Measurements from ENCODE around the gene GFPT2. TPM values are rescaled to one million over a fixed set of nuclear protein-coding genes. Genes with fewer than 3 reads are reported as not detected.

GFPT2 gene
- total RNA-seq, 4 donors from 2014 or later = 5.5 to 15.6 (median 6.4) TPM; not detected in 1

DNA sequence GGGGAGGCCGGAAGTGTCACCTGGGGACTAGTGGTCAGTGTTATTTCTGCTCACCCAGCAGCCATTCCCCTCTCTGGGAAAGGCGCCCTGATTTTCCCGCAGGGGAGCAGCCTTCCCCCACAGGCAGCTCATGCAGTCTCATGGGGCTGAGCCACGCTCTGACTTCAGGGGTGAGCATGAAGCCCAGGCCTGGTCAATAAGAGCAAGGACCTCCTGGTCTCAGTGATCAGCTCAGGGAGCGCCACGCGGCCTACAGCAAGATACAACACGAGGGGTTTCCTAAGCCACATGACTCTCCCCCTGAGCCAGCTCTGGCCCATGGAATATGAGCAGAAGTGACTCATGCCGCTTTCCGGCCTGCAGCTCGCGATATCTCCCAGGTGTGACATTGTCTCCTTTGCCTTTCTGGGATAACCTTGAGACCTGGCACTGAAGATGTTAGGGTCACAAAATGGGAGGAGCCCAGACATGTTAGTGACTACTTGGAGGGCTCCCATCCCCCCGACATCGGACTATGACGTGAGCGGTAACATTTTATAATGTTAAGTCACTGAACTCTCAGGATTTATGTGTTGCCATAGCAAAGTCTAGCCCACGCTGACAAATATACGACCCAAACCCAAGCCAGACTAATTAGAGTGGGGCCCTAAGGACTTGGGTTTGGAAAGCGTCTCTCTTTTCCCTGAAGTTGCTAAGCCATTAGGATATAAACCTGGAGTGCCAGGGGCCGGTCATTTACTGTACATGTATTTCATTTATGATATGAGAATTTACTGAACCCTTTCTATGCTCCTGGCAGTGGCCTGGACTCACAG is 46.5 kb upstream of the GFPT2 start:
- Histone ChIP-seq H3K4me3 (no peak overlapping the region), H3K4me1 (no peaks in the 10 kb centered on the region), H3K9me3 (no peaks in the 10 kb centered on the region), H3K36me3 (no peaks in the 10 kb centered on the region), H3K27me3 (peaks cover 0 to 6% (median 0%) of the 10 kb centered on the region in 4 donors), H3K27ac (no peak overlapping the region)
- intact Hi-C loops (cut with DNase I) = no loop called here
- WGBS, 2 donors = 80 to 90% methylated on average over 10 to 17 of the region's 20 CpGs
- no peak for DNase-seq
- TF ChIP-seq, protein P1, sequence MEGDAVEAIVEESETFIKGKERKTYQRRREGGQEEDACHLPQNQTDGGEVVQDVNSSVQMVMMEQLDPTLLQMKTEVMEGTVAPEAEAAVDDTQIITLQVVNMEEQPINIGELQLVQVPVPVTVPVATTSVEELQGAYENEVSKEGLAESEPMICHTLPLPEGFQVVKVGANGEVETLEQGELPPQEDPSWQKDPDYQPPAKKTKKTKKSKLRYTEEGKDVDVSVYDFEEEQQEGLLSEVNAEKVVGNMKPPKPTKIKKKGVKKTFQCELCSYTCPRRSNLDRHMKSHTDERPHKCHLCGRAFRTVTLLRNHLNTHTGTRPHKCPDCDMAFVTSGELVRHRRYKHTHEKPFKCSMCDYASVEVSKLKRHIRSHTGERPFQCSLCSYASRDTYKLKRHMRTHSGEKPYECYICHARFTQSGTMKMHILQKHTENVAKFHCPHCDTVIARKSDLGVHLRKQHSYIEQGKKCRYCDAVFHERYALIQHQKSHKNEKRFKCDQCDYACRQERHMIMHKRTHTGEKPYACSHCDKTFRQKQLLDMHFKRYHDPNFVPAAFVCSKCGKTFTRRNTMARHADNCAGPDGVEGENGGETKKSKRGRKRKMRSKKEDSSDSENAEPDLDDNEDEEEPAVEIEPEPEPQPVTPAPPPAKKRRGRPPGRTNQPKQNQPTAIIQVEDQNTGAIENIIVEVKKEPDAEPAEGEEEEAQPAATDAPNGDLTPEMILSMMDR (IDR thresholded peaks at IDR 0.05) = no peak
- no peak for TF ChIP-seq POLR2A (IDR thresholded peaks at IDR 0.05)

DNA sequence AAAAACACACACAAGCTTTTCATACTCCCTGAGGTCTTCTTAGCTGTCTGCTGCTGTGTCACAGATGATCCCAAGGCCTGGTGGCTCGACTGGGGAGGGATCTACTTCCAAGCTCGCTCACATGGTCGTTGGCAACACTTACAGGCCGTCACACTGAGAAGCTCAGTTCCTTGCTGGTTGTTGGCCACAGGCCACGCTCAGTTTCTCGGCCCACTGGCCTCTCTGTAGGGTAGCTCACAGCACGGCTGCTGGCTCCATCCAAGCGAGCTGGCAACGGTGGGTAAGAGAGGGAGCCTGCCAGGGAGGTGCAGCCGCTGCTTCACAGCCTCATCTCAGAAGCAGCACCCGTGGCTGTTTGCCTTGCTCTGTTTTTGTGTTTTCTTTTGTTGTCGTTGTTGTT is 43.8 kb upstream of the GFPT2 start:
- 65 to 69% methylated on average over 7 to 10 of the region's 12 CpGs for WGBS, 2 donors
- no peaks in the 10 kb centered on the region for H3K36me3 ChIP-seq
- TF ChIP-seq, protein P1 (IDR thresholded peaks at IDR 0.05) = no peak
- TF ChIP-seq POLR2A (IDR thresholded peaks at IDR 0.05) = no peak
- H3K4me1 ChIP-seq = no peaks in the 10 kb centered on the region
- H3K27me3 ChIP-seq = no peaks in the 10 kb centered on the region
- intact Hi-C loops (cut with DNase I) = no loop called here
- no peak overlapping the region for H3K4me3 ChIP-seq
- H3K9me3 ChIP-seq = no peaks in the 10 kb centered on the region
- H3K27ac ChIP-seq = no peak overlapping the region
- no peak for DNase-seq

DNA sequence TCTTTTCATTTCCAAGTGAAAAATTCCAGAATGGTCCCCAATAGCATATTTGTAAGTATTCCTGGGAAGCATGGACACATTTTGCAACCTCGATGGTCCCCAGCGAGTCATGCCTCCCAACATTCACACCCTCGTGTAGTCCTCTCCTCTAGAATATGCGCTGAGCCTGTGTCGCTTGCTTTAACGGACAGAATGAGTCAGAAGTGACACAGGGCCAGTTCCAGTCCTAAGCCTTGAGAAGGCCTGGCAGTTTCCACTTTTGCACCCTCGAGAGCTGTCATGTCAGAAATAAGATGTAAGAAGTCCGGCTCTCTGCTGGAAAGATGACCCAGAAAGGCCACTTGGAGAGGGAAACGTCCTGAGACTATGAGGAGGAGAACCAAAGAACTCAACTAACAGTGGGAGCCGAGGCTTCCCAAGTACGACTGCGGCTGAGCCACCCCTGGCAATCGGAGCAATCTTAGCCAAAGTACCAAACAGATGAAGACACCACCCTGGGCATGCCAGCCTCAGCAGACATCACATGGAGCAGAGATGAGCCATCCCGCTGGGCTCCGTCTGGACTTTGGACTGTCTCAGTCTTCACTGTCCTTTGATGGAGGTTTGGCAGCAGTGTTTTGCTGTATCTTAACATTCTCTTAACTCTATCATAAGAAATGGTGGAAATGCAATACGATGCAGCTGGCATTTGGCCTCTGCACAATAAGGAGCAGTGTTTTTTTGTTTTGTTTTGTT is 42.6 kb upstream of the GFPT2 start:
- no peaks in the 10 kb centered on the region for H3K4me1 ChIP-seq
- H3K36me3 ChIP-seq = no peaks in the 10 kb centered on the region
- H3K4me3 ChIP-seq = no peak overlapping the region
- no peaks in the 10 kb centered on the region for H3K27me3 ChIP-seq
- WGBS, 2 donors = 71 to 76% methylated on average over 15 to 16 of the region's 16 CpGs
- no peaks in the 10 kb centered on the region for H3K9me3 ChIP-seq
- intact Hi-C loops (cut with DNase I) = no loop called here
- TF ChIP-seq, protein P1 (IDR thresholded peaks at IDR 0.05) = no peak
- no peak for TF ChIP-seq POLR2A (IDR thresholded peaks at IDR 0.05)
- DNase-seq = no peak
- H3K27ac ChIP-seq = no peak overlapping the region

DNA sequence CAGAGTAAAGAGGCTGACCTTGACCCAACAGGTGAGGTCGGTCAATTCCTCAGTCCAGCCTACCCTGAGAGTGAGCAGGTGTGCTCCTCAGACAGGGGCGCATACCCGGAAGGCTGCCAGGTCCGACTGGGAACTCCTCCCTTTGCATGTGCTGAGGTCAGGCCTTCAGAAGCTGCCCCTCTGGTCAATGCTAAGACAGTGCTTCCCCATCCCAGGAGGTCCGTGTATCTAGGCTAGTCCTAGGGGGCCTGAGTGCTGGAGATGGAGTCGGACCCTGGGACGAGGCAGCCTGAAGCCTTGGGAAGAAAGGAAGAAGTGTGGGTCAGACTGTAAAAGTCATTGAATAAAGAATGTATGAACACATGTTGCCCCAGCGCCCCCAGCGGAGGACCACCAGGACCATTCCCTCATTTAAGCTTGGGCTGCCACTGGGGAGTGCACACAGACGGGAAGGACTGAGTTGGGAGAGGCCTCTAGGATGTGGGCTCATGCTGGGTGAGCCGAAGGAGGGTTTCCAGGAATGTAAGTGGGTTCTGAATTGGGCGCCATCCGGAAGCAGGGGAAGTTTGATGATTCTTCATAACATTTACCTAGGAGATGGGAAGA is 41.0 kb upstream of the GFPT2 start:
- Histone ChIP-seq H3K36me3 (no peaks in the 10 kb centered on the region), H3K4me1 (no peaks in the 10 kb centered on the region), H3K9me3 (no peaks in the 10 kb centered on the region), H3K4me3 (no peak overlapping the region), H3K27me3 (no peaks in the 10 kb centered on the region), H3K27ac (no peak overlapping the region)
- WGBS, 2 donors = 84 to 85% methylated on average over 8 to 13 of the region's 13 CpGs
- no peak for DNase-seq
- intact Hi-C loops (cut with DNase I) = no loop called here
- no peak for TF ChIP-seq POLR2A (IDR thresholded peaks at IDR 0.05)
- TF ChIP-seq, protein P1 (IDR thresholded peaks at IDR 0.05) = no peak

DNA sequence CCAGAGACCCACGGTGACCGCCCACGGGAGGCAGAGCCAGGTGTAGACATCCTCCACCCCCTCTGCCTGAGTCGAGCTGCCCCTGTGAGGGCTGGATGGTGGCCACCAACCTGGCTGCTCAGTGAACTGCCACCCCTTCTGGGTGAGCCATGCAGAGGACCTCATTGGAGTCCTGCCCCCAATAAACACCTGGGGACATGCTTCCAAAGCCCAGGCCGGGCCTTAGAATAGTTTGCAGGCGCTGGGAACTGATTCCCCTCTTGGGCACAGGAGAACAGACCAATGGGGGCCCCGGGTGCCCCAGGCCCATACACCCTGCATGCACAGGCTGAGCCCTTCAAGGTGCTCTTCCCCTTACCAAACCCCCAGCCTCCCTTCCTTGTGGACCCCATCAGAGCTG is 38.1 kb upstream of the GFPT2 start:
- Histone ChIP-seq H3K9me3 (no peaks in the 10 kb centered on the region), H3K27me3 (no peaks in the 10 kb centered on the region), H3K27ac (no peak overlapping the region), H3K4me3 (no peak overlapping the region), H3K4me1 (no peaks in the 10 kb centered on the region), H3K36me3 (no peaks in the 10 kb centered on the region)
- intact Hi-C loops (cut with DNase I) = no loop called here
- TF ChIP-seq POLR2A (IDR thresholded peaks at IDR 0.05) = no peak
- TF ChIP-seq, protein P1 (IDR thresholded peaks at IDR 0.05) = no peak
- DNase-seq = no peak
- WGBS, 2 donors = 80% methylated on average over 1 of the region's 7 CpGs; no CpG with 5 or more reads in 1 of the 2 donors

Data from esophagus squamous epithelium (tissue), 5 donors.